ENCODE measurements around the gene DMBT1.

Gene DMBT1

DNA sequence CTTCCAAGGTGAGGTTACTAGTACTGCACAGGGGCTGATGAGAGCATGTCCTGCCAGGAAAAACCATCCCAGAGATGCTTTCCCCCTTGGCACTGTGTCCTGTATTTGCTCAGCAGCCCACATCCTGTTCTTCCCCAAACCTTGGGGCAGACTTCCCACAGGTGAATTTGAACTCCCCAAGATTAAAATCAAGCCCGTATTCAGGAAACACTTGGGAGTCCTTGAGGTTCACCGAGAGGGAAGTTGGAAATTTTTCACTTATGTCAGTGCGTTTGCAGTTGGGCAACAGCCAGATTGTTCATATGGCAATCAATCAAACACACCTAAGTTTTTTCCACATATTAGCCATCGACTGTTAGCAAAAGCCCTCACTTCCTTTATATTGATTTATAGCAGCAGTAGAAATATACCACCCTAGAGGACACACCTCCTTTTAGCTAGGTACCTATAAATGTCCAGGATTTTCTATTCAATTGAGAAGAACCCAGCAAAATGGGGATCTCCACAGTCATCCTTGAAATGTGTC lies at the start of gene DMBT1:
Gene DMBT1 (plus strand): TSS at position 476 of the 526 bp plus-strand sequence. CDS start 17 bp downstream, at position 493.
- no peak for DNase-seq

DNA sequence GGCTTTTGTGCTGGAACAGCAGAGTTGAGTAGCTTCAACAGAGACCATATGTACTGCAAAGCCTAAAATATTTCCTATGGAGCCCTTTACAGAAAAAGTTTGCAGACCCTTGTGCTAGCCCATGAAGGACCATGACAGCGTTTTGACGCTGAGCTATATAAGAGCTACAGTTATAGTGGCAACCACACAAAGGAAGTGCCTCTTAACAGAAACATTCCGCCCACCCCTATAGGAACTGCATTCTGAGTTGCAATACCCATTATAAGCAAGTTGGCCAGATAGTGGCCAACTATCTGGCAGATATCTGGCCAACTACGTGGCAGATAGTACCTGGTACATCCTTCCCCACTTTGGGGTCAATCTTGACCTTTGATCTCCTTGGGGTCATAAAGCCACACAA lies 47.5 kb upstream of the DMBT1 start:
- no peak for DNase-seq

DNA sequence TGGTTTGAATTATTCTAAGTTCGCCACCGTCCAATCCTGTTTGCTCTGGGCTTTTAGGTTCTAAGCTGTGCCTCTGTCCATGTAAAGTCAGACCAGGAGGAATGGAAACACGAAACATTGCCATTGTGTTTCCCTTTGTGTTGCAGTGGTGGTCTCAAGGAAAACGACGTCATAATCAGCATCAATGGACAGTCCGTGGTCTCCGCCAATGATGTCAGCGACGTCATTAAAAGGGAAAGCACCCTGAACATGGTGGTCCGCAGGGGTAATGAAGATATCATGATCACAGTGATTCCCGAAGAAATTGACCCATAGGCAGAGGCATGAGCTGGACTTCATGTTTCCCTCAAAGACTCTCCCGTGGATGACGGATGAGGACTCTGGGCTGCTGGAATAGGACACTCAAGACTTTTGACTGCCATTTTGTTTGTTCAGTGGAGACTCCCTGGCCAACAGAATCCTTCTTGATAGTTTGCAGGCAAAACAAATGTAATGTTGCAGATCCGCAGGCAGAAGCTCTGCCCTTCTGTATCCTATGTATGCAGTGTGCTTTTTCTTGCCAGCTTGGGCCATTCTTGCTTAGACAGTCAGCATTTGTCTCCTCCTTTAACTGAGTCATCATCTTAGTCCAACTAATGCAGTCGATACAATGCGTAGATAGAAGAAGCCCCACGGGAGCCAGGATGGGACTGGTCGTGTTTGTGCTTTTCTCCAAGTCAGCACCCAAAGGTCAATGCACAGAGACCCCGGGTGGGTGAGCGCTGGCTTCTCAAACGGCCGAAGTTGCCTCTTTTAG lies 46.3 kb upstream of the DMBT1 start:
- DNase-seq = no peak

DNA sequence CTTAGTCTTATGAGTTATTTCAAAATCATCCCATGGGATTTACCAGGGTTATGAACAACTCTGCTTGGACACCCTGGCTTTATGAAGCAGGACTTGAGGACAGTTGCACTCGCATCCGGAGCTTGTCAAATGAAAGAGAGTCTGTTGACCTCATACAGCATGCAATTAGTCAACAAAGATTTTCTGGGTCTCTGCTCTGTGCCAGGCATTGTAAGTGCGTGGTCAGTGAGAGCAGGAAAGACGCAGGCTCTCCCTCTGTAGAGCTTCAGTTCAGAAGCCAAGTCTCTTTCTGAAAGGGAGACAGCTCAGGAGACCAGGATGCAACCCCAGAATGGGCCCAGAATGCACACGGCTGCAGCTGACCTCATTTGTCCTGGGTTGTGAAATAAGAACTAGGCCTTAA lies 45.5 kb upstream of the DMBT1 start:
- DNase-seq = no peak

DNA sequence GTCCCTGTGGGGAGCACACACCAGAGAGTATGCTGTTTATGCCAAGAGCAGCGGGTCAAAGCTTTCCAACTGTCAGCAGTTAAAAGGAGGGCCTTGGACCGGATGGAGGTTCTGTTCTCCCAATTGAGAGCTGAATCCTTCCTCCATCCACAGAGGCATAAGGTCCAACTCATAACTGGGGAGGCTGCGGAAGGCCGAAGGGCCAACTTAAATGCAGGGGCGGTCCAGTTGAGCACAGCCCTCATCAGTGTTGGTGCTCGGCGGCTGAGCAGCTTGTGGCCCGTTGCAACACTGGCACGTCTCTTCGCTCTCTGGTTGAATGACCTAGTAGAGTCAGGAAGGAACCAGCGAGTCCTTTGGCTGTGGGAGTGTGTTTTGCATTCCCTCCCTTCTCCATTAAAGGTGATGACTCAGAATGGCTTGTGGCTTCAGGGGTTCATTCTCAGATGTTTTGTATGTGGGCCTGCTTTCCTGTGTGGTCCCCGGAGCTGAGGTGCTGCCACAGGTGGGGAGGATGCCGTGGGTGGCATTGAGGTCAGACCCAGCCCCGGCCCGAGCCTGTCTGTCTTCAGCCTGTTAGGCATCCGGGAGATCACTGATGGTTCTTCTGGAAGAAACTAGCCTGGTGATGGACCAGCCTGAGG lies 44.8 kb upstream of the DMBT1 start:
- no peak for DNase-seq

DNA sequence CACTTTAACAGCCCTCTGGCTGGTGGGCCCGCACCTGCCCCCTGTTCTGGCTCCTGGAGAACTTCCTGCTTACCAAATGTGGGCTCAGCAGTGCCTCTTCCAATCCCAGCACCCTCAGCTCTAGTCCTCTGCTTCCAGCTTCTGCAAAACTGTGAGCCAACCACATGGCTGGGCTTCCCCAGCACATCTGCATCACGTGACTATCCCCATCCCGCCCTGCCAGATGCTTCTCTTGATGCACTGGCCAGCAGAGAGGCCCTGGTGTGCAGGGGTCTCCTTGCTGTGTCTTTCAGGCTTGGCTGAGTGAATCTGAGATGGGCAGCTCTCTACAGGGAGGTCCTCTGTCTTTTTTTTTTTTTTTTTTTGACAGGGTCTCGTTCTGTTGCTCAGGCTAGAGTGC lies 43.8 kb upstream of the DMBT1 start:
- no peak for DNase-seq

DNA sequence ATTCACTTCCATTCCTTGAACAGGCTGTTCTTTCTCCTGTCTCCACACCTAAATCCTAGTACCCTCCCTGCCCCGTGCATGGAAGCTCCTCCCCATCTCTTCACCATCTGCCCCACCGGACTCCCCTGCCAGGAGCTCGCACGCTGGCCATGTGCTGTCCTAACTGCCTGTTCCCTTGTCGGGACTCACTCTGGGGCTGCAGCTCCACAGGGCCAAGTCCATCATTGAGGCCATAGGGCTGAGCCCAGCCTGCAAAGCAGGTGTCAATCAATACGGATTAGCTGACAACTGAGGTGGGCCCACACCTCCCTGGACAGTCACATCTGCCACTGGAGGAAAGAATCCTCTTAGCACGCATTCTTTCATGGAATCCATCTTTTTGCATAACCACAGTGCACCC lies 41.4 kb upstream of the DMBT1 start:
- no peak for DNase-seq

DNA sequence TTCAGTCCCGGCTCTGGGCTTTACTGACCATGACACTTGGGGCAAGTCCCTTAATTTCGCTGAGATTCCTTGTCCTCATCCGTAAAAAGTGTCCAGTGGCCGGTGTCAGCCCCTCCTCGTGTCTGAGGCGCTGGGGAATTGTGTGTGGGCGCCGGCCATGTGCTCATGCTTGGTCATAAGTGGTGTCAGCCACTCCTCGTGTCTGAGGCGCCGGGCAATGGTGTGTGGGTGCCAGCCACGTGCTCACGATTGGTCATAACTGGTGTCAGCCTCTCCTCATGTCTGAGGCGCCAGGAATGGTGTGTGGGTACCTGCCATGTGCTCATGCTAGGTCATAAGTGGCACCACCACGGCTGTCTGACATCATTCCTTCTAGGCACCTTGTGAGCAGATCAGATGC lies 40.7 kb upstream of the DMBT1 start:
- DNase-seq = no peak

DNA sequence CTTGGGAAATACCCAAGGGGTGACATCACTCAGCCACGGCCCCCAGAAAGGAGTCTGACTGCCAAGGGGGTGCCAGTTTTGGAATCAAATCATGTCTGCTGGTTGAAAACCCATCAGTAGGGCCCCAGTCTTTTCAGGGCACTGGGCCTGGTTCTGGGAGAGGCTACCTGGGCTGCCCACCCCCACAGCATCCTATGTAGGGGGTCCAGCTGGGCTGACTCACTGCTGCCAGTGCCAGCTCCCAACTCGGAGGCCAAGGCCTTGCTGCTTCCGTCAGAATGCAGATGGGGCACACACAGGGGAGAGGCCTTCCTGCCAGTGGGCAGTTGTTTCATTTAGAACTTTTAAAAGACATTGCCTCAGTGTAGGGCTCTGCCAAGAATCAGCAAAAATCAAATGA lies 39.5 kb upstream of the DMBT1 start:
- no peak for DNase-seq

DNA sequence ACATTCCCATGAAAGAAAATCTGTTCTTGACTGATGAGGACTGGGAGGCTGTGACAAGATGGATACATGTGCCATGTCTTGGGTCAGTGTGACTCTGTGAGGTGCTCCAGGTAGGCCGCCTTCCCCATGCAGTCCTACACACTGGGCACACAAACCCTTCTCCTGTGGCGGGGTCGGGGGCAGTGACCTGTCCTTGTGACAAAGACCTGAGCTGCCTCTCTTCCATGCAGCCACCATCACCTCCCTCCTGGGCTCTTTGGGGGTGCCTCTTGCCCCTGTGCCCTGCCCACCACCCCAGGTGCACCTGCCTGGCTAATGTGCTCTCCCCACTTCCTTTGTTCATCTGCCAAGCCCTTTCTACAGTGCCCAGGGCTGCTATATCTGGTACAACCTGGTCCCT lies 35.7 kb upstream of the DMBT1 start:
- DNase-seq = no peak

DNA sequence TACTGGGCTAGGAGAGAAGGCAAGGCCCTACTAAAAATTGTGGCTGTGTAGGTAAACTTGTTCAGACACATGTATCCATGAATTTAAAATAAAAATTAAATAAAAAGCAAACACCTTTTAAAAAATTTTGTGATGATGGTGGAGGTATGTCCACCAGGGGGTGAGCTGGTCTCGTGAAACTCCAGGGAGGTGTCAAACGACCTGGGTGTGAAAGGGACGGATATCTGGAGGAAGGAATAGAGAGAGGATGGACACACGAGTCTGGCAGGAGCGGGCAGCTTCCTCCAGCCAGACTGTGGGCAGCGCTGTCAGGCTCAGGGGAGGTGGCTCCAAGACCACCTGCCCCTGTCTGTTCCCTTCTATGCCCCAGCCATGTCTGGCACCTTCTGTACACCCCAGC lies 34.8 kb upstream of the DMBT1 start:
- no peak for DNase-seq

DNA sequence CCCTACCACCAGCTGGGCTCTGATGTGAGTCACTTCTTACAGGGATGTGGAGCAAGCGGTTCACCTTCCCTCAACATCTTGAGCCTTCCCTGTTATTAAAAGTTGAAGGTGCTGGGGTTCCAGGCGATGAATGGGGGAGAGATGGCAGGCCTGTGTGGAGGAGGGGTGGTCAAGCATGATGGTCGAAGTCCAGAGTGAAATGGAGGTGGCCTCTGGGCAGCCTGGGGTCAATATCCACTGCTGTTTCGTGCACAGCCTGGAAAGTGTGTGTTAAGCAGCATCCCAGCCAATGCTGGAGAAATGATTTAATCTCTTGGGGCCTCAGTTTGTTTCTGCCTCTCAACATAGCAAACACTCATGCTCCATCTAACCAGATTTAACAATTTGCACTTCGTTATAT lies 33.7 kb upstream of the DMBT1 start:
- no peak for DNase-seq

DNA sequence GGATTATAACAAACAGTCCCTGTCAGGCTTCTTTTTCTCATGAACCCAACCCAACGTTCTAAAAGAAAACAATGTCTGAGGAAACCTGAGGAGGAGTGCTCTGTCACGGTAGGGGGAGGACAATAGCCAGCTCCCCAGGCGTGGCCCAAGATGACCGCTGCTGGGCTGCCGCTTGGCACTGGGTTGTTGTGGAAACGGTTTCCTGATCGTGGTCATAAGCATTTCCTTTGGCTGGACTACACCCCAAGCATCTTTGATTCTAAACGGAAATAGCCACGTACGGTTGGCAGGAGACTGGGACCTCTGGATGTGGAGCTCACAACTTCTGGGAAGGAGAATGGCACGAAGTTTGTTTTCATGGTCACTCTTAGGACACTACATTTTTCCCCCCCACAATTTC lies 30.4 kb upstream of the DMBT1 start:
- DNase-seq = no peak

DNA sequence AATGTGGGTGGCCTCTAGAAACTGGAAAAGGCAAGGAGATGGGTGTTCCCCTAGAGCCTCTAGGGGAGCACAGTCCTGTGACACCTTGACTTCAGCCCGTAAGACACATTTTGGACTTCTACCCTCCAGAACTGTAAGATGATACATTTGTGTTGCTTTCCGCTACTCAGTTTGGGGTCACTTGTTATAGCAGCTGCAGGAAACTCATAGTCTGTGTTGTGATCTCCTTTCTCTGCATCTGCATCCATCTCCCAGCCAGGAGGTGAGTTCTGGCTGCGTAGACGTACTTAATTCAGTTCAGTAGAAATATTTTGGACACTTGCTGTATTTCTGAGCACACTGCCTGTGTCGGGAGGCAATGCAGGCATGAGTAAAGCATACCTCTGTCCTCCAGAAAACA lies 29.3 kb upstream of the DMBT1 start:
- no peak for DNase-seq

DNA sequence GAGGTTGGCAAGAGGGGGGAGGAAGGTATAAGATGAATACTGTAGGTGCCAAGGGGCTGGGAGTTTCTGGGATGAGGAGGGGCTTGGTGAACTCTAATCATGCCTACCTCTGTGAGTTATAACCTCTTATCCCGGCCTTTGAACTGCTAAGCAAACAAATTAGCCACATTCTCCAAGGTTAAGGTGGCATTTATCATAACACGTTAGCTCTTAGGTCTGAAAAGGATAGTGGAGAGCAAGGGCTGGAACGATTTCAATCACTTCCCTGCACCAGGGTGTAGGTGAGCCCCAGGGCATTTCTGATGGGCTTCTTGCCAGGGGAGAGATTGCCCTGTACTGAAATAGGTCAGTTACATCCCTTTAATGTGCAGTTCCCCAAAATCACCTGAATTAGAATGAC lies 28.6 kb upstream of the DMBT1 start:
- no peak for DNase-seq

DNA sequence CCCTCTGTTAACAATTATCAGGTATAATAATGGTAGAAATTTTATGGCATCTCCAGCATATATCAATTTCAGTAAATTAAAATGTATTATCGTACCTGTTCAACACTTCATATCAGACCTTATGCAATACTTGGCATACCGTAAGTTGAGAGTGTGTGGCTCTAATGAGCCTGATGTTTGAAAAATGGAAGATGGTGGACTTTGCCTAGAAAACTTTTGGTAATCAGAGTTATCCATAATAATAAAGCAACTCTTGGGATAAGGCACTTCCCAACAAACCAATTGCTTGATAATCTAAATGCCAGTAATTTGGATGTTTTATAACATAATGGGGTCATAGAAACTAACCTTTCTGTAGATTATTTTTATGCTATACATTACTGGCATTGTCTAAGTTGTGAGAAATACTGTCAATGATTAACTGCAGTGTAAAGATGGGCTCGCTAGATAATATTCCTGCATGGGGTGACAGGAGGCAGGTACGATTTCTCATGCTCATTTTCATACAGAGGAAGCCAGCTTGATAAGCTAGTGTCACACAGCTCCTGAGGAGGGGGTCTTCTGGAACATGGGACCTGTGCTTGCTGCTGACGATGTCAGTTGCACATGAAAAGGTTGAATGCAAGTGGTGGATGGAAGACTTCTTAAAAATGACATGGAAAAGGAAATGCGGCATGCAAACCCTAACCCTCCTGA lies 27.8 kb upstream of the DMBT1 start:
- no peak for DNase-seq

DNA sequence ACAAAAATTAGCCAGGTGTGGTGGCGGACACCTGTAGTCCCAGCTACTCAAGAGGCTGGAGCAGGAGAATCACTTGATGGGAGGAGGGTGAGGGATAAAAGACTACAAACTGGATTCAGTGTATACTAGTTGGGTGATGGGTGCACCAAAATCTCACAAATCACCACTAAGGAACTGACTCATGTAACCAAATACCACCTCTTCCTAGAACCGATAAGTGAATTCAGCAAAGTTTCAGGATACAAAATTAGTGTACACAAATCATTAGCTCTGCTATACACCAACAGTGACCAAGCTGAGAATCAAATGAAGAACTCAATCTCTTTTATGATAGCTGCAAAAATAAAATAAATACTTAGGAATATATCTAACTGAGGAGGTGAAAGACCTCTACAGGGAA lies 23.0 kb upstream of the DMBT1 start:
- DNase-seq = no peak

DNA sequence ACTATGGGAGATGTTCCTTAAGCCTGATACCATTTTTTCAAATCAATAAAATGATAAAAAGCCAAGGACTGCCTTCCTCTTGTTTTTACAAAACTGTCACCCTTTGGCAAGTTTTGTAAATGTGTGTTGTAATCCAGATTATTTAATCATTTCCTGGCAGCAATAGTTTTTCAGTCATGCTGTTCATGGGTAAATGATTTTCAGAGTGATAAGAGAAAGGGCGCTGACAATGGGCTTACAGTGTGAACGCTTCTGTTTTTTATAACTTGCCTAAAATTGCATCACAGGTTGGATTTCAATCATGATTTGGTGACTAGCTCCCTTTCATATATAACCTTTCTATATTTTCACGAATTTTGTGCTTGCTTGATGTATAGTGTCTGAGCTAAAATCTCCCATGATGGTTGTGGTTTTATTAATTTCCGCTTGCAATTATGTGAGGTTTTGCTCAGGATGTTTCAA lies 19.0 kb upstream of the DMBT1 start:
- no peak for DNase-seq

DNA sequence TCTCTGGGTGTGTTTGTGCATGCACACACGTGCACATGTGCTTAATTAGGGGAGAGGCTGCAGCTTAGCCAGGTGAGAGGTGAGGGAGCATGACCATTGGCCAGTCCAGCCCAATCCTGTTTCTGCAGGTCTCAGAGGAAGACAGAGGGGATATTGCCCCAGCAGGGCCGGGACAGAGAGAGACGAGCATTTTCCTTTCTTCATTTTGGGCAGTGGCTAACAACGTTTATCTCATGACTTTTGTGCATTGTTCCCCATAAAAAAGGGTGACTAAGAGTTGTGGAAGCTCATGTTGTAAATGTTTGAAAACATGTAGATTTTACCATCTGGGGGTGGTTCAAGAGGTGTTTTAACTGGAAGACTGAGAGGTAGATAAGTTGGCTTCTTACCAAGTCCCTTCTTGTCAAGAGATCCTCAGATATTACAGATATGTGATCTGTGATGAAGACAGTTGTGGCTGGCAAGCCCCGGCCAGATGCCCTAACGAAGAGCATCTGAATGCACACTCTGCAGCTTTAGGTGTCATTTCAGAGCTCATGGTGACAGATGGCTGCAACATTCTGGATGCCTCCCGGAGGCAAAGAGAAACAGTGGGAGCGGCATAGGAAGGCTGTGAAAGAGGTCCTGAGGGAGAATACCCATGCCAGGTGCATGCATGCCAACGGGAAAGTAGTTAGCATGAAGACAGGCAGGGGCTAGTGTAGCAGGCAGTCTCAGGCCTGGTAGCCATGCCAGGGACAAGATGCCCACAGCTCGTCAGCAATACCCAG lies 16.7 kb upstream of the DMBT1 start:
- no peak for DNase-seq

DNA sequence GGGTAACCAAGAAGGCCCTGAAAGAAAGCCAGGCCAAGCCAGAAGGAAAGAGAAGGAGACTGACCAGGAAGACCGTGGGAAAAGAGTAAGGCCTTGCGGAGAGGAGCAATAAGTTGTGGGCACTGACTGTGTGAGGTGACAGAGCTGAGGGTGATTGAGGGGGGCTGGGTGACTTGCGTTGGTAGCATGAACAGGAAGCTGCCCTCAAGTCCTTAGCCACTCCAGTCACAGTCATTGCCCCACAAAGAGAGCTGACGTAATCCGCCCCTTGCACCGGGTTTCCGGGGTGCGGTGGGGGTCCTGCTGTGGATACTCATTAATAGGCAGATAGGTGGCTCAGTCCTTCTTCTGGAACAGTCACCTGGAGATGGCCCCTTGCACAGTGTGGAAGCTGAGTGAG lies 16.1 kb upstream of the DMBT1 start:
- no peak for DNase-seq

DNA sequence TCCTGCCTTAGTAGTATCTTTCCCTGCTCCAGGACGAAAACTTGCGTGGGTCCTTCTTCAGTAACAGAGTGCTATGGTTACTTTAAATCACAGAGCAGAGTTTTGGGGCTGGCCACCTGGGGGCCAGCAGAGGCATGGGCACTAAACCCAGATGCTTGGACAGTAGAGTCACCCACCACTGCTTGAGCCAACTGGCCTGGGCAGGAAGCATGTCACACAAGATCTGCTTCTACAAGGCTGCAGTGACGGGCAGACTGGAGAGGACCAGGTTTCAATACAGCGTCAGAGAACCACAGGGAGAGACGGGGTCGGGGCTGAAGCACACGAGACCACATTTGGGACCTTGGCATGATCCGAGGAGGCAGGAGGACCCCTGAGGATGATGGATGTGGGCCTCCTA lies 14.3 kb upstream of the DMBT1 start:
- no peak for DNase-seq

DNA sequence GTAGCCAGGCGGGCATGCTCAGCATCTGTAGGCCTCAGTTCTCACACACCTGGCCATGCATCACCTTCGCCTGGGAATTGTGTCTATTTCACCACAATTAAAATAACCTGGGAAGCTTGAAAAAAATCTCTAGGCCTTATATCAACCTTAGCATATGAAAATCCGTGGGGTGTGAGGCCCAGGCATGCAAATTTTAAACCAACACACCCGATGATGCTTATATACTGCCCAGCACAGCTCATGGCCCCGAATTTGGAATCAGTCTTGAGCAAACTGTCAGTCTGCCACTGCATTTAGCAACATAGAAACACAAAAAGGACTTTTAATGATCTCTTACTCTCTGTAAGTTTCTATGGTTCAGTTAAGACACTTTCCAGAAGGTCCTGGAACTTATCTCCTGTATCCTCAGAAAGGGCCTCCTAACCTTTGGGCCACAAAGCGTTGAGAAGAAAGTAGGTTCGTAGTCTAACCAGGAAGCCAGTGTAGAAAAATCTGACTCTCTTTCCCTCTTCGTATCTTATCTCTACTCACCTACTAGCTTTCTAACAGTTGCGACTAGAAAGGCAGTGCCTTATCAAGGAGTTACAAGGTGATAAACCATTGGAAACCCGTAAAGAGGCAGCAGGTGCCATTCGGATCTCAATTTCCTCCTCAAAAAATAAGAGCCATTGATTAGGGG lies 12.0 kb upstream of the DMBT1 start:
- no peak for DNase-seq

Data from islet precursor cell (in vitro differentiated cells).